Muscle layer of colon (tissue), 2 donors: ENCODE measurements around the gene ZSCAN5B.
A peak's percentile ranks its signal among the peaks of the same experiment; 100 is the strongest.

Experiments used
- H3K27ac ChIP-seq: one replicate; pipeline ENCODE4 v1.7.0; 2013; ENCODE audit warnings: low read depth, mild to moderate bottlenecking, low read length, moderate library complexity
- H3K27me3 ChIP-seq, 2 donors: one replicate each; pipeline ENCODE4 v1.7.0; 2013; ENCODE audit warnings: low read length in 2 of 2, mild to moderate bottlenecking in 2 of 2; ENCODE audit not compliant: insufficient read depth in 2 of 2, control insufficient read depth in 1 of 2
- H3K36me3 ChIP-seq: one replicate; pipeline ENCODE4 v1.7.0; 2013; ENCODE audit warnings: mild to moderate bottlenecking, low read length; ENCODE audit not compliant: insufficient read depth
- H3K4me1 ChIP-seq: one replicate; pipeline ENCODE4 v1.7.0; 2013; ENCODE audit warnings: mild to moderate bottlenecking, low read length; ENCODE audit not compliant: insufficient read depth
- H3K4me3 ChIP-seq, 2 donors: one replicate each; pipeline ENCODE4 v1.7.0; 2013; ENCODE audit warnings: low read length in 2 of 2, low read depth in 1 of 2, mild to moderate bottlenecking in 1 of 2, moderate library complexity in 1 of 2
- H3K9ac ChIP-seq: one replicate; pipeline ENCODE4 v1.7.0; 2013; ENCODE audit warnings: low read length
- H3K9me3 ChIP-seq: one replicate; pipeline ENCODE4 v1.7.0; 2013; ENCODE audit warnings: mild to moderate bottlenecking, low read length
- donor health status: abdominal sarcoma.
- donor health status: Adenocarcinoma of cecum.

The ZSCAN5B gene

GRCh38 chr19:56142897-56143434 lies 54.6 kb downstream of the ZSCAN5B start:
- Histone ChIP-seq H3K4me3 (no peak overlapping the region), H3K9me3 (no peaks in the 10 kb centered on the region), H3K36me3 (peaks cover 10% of the 10 kb centered on the region), H3K4me1 (peaks cover 22% of the 10 kb centered on the region), H3K27me3 (no peaks in the 10 kb centered on the region), H3K27ac (no peak overlapping the region), H3K9ac (no peak overlapping the region)

- peak overlapping the region; percentile 39 for H3K27ac ChIP-seq
- H3K4me3 ChIP-seq, result peak overlapping the region in 1 of 2 donors; percentile 57
Measured at GRCh38 chr19:56142087-56142787, 55.3 kb downstream of the ZSCAN5B start.

GRCh38 chr19:56141417-56141993 lies 56.1 kb downstream of the ZSCAN5B start:
- Histone ChIP-seq H3K4me3 (peak overlapping the region; percentile 46 to 72), H3K9me3 (no peaks in the 10 kb centered on the region), H3K9ac (peak overlapping the region; percentile 1), H3K27me3 (no peaks in the 10 kb centered on the region), H3K36me3 (no peaks in the 10 kb centered on the region), H3K4me1 (peaks cover 22% of the 10 kb centered on the region), H3K27ac (peak overlapping the region; percentile 40)

More at GRCh38 chr19:56142087-56142787, 55.3 kb downstream of the ZSCAN5B start:
- Histone ChIP-seq H3K36me3 (peaks cover 3% of the 10 kb centered on the region), H3K9ac (peak overlapping the region; percentile 1), H3K9me3 (no peaks in the 10 kb centered on the region), H3K27me3 (no peaks in the 10 kb centered on the region), H3K4me1 (peaks cover 22% of the 10 kb centered on the region)

GRCh38 chr19:56140583-56141416 lies 56.8 kb downstream of the ZSCAN5B start, which contains the start of gene ZNF444:
Gene ZNF444, plus strand, starts transcription at chr19:56141287. Its CDS starts 5,625 bp downstream, at chr19:56146912.
- Histone ChIP-seq H3K4me3 (peak within 1 kb of the TSS; percentile 46 to 72), H3K27ac (peak within 1 kb of the TSS; percentile 98), H3K27me3 (no peaks in the 10 kb centered on the region), H3K4me1 (peaks cover 22% of the 10 kb centered on the region), H3K9me3 (no peaks in the 10 kb centered on the region), H3K9ac (peak within 1 kb of the TSS; percentile 59), H3K36me3 (no peaks in the 10 kb centered on the region)

- Histone ChIP-seq H3K4me3 (peak overlapping the region; percentile 45 to 72), H3K27ac (peak overlapping the region; percentile 98), H3K27me3 (no peaks in the 10 kb centered on the region), H3K9me3 (no peaks in the 10 kb centered on the region), H3K4me1 (peaks cover 22% of the 10 kb centered on the region), H3K9ac (peak overlapping the region; percentile 59), H3K36me3 (no peaks in the 10 kb centered on the region)
Measured at GRCh38 chr19:56139847-56140582, 57.6 kb downstream of the ZSCAN5B start.
